K562 (cell line): ENCODE results near the gene TBXA2R. TPM values are rescaled to one million over a fixed set of nuclear protein-coding genes. Genes with fewer than 3 reads are reported as not detected.

Experiments
- FOXP1 ChIP-seq: sonication (generic); formaldehyde crosslinking; IDR thresholded peaks from 2 replicates; pipeline ENCODE4 v1.8.0; 2022; ENCODE audit warnings: mild to moderate bottlenecking, missing genetic modification reagents
- KDM4B ChIP-seq, 2 experiments: fragments of 450-650 bp in 1 of 2; sonication (generic) in 1 of 2; IDR thresholded peaks; 2 replicates each; pipeline ENCODE4 v1.6.1; 2016 to 2017; ENCODE audit warnings: borderline replicate concordance in 2 of 2, antibody characterized with exemption in 1 of 2, low read depth in 1 of 2, mild to moderate bottlenecking in 1 of 2
- MEF2A ChIP-seq: IDR thresholded peaks from 2 replicates; pipeline ENCODE4 v1.6.1; 2011; ENCODE audit warnings: low read depth, mild to moderate bottlenecking, low read length, moderate library complexity; ENCODE audit not compliant: control insufficient read depth
- NELFE ChIP-seq: IDR thresholded peaks from 2 replicates; pipeline ENCODE4 v1.6.1; 2011; ENCODE audit warnings: mild to moderate bottlenecking; ENCODE audit not compliant: insufficient read depth, insufficient read length
- SMARCC2 ChIP-seq: fragments of 450-650 bp; IDR thresholded peaks from 2 replicates; pipeline ENCODE4 v1.6.1; 2017; ENCODE audit warnings: antibody characterized with exemption, moderate library complexity, mild to moderate bottlenecking, low read depth
- SREBF2 ChIP-seq: sonication (generic); formaldehyde crosslinking; IDR thresholded peaks from 2 replicates; pipeline ENCODE4 v1.4.0; 2020; ENCODE audit warnings: mild to moderate bottlenecking, missing genetic modification reagents
- TCF7 ChIP-seq: sonication (generic); IDR thresholded peaks from 2 replicates; pipeline ENCODE4 v1.6.1; 2016; ENCODE audit warnings: antibody characterized with exemption, borderline replicate concordance
- TSC22D4 ChIP-seq: fragments of 450-650 bp; IDR thresholded peaks from 2 replicates; pipeline ENCODE4 v1.6.1; 2016; ENCODE audit warnings: missing genetic modification characterization, missing biosample characterization, control low read depth
- ZBTB33 ChIP-seq: sonication (generic); formaldehyde crosslinking; IDR thresholded peaks from 2 replicates; pipeline ENCODE4 v1.8.1; 2023; ENCODE audit warnings: mild to moderate bottlenecking, missing genetic modification reagents
- ZFPM2 ChIP-seq: fragments of 250-450 bp; sonication (Bioruptor Pico); IDR thresholded peaks from 2 replicates; pipeline ENCODE4 v1.5.1; 2022; ENCODE audit warnings: mild to moderate bottlenecking
- ZKSCAN8 ChIP-seq: fragments of 200-800 bp; sonication (Bioruptor generic); IDR thresholded peaks from 2 replicates; pipeline ENCODE4 v1.6.1; 2016; ENCODE audit warnings: missing genetic modification characterization, missing compliant biosample characterization
- ZNF263 ChIP-seq: sonication (generic); formaldehyde crosslinking; IDR thresholded peaks from 2 replicates; pipeline ENCODE4 v1.8.0; 2022; ENCODE audit warnings: mild to moderate bottlenecking, missing genetic modification reagents, borderline replicate concordance
- ZNF347 ChIP-seq: fragments of 450-650 bp; formaldehyde crosslinking; IDR thresholded peaks from 2 replicates; pipeline ENCODE4 v1.4.0; 2020; ENCODE audit warnings: low read depth, mild to moderate bottlenecking, moderate library complexity
- polyA plus RNA-seq, 8 experiments: library from polyadenylated mRNA; depleted of rRNA in 4 of 8; stranded (reverse) in 5 of 8; unstranded in 3 of 8; fragments of >200 nt; fragmentation: Nextera tagmentation in 2 of 8; fragmentation: Illumina TruSeq in 1 of 8; extraction: Ambion mirVana in 2 of 8; extraction: Trizol in 1 of 8; gene quantifications; 2 replicates each; pipeline versions ENCODE4 v1.2.1 to v1.2.3, GENCODE V29; 2011 to 2014; ENCODE audit warnings: inconsistent platforms in 1 of 8, missing spikeins in 1 of 8
- total RNA-seq, 7 experiments: library from RNA; depleted of rRNA in 6 of 7; stranded (reverse); fragments of >200 nt in 6 of 7; fragmentation: Illumina TruSeq in 2 of 7; extraction: Trizol in 2 of 7; gene quantifications; 2 replicates each; pipeline versions ENCODE4 v1.2.1 to v1.2.3, GENCODE V29; 2011 to 2021; ENCODE audit warnings: low replicate concordance in 1 of 7
- TF ChIP-seq, protein P1 (sequence below): fragments of 200-600 bp; sonication (generic); IDR thresholded peaks from one replicate; pipeline ENCODE4 v1.6.1; 2012; ENCODE audit warnings: mild to moderate bottlenecking, low read depth, low read length, inconsistent platforms

The TBXA2R gene
- total and polyA plus RNA-seq, 9 of the 15 experiments (the other 6 are each of a cell fraction or from before 2014, with no cell fraction given): 1.5 to 24.0 (median 2.8) TPM

GRCh38 chr19:3586707-3587346, 19.8 kb downstream of the TBXA2R start (continued):
- TF ChIP-seq, protein P1, sequence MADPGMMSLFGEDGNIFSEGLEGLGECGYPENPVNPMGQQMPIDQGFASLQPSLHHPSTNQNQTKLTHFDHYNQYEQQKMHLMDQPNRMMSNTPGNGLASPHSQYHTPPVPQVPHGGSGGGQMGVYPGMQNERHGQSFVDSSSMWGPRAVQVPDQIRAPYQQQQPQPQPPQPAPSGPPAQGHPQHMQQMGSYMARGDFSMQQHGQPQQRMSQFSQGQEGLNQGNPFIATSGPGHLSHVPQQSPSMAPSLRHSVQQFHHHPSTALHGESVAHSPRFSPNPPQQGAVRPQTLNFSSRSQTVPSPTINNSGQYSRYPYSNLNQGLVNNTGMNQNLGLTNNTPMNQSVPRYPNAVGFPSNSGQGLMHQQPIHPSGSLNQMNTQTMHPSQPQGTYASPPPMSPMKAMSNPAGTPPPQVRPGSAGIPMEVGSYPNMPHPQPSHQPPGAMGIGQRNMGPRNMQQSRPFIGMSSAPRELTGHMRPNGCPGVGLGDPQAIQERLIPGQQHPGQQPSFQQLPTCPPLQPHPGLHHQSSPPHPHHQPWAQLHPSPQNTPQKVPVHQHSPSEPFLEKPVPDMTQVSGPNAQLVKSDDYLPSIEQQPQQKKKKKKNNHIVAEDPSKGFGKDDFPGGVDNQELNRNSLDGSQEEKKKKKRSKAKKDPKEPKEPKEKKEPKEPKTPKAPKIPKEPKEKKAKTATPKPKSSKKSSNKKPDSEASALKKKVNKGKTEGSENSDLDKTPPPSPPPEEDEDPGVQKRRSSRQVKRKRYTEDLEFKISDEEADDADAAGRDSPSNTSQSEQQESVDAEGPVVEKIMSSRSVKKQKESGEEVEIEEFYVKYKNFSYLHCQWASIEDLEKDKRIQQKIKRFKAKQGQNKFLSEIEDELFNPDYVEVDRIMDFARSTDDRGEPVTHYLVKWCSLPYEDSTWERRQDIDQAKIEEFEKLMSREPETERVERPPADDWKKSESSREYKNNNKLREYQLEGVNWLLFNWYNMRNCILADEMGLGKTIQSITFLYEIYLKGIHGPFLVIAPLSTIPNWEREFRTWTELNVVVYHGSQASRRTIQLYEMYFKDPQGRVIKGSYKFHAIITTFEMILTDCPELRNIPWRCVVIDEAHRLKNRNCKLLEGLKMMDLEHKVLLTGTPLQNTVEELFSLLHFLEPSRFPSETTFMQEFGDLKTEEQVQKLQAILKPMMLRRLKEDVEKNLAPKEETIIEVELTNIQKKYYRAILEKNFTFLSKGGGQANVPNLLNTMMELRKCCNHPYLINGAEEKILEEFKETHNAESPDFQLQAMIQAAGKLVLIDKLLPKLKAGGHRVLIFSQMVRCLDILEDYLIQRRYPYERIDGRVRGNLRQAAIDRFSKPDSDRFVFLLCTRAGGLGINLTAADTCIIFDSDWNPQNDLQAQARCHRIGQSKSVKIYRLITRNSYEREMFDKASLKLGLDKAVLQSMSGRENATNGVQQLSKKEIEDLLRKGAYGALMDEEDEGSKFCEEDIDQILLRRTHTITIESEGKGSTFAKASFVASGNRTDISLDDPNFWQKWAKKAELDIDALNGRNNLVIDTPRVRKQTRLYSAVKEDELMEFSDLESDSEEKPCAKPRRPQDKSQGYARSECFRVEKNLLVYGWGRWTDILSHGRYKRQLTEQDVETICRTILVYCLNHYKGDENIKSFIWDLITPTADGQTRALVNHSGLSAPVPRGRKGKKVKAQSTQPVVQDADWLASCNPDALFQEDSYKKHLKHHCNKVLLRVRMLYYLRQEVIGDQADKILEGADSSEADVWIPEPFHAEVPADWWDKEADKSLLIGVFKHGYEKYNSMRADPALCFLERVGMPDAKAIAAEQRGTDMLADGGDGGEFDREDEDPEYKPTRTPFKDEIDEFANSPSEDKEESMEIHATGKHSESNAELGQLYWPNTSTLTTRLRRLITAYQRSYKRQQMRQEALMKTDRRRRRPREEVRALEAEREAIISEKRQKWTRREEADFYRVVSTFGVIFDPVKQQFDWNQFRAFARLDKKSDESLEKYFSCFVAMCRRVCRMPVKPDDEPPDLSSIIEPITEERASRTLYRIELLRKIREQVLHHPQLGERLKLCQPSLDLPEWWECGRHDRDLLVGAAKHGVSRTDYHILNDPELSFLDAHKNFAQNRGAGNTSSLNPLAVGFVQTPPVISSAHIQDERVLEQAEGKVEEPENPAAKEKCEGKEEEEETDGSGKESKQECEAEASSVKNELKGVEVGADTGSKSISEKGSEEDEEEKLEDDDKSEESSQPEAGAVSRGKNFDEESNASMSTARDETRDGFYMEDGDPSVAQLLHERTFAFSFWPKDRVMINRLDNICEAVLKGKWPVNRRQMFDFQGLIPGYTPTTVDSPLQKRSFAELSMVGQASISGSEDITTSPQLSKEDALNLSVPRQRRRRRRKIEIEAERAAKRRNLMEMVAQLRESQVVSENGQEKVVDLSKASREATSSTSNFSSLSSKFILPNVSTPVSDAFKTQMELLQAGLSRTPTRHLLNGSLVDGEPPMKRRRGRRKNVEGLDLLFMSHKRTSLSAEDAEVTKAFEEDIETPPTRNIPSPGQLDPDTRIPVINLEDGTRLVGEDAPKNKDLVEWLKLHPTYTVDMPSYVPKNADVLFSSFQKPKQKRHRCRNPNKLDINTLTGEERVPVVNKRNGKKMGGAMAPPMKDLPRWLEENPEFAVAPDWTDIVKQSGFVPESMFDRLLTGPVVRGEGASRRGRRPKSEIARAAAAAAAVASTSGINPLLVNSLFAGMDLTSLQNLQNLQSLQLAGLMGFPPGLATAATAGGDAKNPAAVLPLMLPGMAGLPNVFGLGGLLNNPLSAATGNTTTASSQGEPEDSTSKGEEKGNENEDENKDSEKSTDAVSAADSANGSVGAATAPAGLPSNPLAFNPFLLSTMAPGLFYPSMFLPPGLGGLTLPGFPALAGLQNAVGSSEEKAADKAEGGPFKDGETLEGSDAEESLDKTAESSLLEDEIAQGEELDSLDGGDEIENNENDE: no peak
- no peak for TF ChIP-seq TCF7
- TF ChIP-seq ZNF263 (CRISPR knock-in tag): no peak
- TF ChIP-seq SREBF2 (CRISPR knock-in tag): no peak
- TF ChIP-seq KDM4B (IDR thresholded peaks at IDR 0.05; ENCODE audit: borderline replicate concordance in 2 of 2, low read depth in 1 of 2): no peak
- TF ChIP-seq FOXP1: no peak
- TF ChIP-seq ZFPM2: no peak
- TF ChIP-seq NELFE: no peak
- TF ChIP-seq ZKSCAN8: no peak
- TF ChIP-seq SMARCC2: no peak
- TF ChIP-seq TSC22D4 (tag): no peak
- TF ChIP-seq MEF2A: peak; percentile 34; the same call in 1 of the 2 replicates
- no peak for TF ChIP-seq ZNF347 (CRISPR knock-in tag)
- peak; percentile 67 for TF ChIP-seq ZBTB33 (CRISPR knock-in tag)
